Fibroblast of skin of right biceps (primary cell): Measurements from ENCODE around the gene MCC.
"Not testable (repeated sequence)": the region's sequence is repeated elsewhere in the genome, so short reads cannot be mapped to it uniquely, and the experiment has no call there.

Experiments
- DNase-seq: peaks from one replicate; pipeline ENCODE4 v3.0.0-alpha.2; 2013

MCC gene

DNA sequence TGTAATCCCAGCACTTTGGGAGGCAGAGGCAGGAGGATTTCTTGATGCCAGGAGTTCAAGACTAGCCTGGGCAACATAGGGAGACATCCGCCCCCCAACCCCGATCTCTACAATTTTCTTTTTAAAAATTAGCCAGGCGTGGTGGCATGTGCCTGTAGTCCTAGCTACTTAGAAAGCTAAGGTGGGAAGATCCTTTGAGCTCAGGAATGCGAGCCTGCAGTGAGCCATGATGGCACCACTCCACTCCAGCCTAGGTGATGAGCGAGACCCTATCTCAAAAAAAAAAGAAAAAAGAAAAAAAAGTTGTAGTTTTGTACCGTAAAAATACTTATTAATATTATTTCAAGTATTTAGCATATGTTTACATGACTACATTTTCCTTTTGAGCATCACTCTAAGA, 82.7 kb downstream of the MCC start:
- no peak for DNase-seq

DNA sequence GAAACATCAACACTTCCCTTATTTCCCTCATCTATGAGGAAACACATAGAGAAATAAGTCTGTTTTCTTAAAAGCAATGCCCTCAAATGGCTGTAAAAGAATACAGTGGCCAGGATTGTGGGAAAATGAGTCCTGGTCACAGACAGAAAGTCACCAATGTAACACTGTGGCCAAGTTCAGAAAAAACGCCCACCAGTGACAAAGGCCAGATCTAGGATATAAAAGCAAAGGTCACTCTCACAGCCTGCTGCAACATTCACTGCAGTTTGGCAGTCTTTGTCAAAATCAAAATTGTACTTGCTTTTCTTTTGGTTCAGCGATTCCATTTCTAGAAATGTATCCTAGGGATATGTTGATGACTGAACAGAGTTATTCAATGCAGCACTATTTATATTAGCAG, 84.0 kb downstream of the MCC start:
- DNase-seq, result no peak

DNA sequence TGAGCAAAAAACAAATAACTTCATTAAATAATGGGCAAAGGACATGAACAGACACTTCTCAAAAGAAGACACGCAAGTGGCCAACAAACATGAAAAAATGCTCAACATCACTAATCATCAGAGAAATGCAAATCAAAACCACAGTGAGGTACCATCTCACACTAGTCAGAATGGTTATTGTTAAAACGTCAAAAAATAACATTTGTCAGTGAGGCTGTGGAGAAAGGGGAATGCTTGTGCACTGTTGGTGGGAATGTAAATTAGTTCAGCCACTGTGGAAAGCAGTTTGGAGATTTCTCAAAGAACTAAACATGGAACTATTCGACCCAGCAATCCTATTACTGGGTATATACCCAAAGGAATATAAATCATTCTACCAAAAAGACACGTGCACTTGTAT, 90.3 kb downstream of the MCC start:
- not testable (repeated sequence) for DNase-seq

DNA sequence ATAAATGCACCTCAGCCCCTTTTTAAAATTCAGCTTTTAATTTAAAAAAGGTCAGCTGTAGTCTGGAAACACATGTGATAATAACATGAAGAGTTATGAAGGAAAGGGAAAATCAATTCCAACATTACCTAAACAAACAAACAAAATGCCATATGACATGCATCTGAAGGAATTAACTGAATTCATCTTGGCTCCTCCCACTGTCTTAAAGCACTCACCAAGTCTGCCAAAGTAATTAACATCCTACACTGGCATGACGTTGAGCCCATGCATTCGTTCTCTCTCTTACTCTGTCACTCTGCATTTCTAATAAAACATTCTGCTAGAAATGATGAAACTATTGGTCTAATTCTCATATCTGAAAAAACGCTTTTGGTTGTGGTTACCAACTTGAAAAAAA, 91.2 kb downstream of the MCC start:
- no peak for DNase-seq

DNA sequence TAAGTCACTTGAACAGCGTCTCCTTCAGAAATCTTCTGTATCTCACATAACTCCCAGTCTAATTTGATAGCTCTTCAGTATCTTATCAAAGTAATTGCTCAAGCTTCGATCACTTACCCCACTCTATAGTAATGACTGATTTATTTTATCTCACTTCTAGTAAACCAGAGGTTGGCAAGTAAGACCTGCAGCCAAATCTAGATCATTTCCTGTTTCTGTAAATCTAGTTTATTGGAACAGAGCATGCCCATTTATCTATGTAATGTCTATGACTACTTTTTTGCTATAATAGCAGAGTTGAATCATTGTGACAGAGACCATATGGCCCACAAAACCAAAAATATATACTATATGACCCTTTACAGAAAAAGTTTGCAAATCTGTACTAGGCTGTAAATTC, 93.6 kb downstream of the MCC start:
- no peak for DNase-seq

DNA sequence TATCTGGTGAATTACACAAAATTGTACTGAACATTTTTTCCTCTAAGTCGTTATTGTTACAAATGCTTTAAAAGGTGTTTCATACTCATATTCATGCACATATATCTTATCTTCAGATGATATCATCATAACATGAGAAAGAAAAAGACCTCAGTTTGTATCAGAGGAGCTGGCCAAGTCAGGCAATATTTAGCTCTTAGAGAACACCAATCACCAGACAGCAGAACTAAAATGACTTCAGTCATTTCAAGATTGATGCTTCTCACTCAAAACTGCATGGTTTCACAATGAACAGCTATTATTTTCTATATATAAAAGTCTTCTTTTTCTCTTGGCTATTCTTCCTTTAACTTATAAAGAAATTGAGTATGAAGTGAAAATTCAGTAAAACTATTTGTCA, 98.0 kb downstream of the MCC start:
- no peak for DNase-seq

DNA sequence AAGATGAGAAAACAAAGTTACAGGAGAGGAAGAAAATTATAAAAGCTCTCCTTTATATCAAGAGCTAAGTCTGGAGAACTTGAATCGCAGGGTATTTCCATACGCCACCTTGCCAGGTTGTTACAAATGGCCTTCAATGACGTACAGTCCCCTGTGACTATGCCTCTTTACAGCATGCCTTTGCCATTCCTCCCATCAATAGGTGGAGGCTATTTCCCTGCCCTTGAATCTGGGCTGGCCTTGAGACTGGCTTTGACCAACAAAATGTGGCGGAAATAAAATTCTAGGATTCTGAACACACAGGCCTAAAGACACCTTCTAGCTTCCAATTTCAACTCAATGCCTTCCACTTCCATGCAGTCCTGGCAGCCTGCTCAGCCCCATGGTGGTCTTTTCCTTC, 99.1 kb downstream of the MCC start:
- DNase-seq, result no peak

DNA sequence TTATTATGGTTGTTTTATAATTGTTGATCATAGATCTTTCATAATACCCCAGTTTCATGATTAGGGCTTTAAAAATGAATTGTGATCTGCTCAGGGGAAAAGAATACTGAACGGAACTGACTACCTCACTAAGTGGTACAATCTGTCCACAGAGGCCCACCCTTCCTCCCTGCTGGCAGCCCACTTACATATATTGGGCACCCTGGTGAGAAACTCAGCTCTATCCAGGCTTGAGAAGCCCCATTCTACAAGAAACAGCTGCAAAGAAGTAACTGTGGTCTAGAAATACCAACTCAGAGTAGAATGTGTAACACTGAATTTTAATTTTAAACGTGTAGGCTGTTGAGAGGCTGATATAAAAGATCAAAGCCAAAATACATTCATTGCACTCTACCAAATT, 100.4 kb downstream of the MCC start:
- no peak for DNase-seq

DNA sequence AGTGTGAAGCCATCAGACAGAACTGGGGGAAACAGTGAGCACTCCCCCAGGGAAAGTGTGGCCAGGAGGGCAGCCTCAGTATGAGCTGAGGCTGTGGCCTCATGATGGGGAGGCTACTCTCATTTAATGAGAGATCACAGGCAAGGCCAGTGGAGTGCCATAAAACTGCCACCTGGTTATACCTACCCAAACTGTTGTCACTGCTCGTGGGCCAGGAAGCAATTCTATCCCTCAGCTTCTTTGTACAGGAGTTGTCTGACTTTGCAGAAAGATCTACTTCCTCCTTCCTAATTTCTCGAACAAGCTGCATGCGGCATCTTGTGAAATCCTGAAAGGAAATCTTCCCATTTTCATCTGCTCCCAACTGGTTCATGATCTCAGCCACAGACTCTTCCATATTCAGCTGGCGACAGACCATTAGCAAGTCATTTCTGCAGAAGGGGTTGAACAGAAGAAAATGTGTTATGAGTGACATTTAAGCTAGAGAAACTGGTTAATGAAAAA, 103.4 kb downstream of the MCC start:
- DNase-seq, result no peak

DNA sequence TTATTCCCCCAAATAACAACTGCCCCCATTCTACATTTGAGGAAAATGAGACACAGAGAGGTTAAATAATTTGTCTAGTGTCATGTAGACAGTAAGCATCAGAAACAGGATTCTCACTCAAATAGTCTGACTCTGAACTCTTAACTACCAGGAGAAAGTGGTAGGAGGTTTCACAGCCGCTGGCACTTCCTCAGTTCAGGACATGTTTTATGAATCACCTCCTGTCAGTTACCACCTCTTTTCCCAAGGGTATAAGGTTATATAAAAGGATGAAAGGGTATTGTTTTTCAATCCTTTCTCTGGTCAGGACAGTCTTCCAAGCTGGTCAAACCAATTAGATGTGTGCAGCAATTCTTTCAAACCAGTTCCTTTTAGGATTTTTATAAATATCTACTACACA, 105.5 kb downstream of the MCC start:
- peak; percentile 7 for DNase-seq

DNA sequence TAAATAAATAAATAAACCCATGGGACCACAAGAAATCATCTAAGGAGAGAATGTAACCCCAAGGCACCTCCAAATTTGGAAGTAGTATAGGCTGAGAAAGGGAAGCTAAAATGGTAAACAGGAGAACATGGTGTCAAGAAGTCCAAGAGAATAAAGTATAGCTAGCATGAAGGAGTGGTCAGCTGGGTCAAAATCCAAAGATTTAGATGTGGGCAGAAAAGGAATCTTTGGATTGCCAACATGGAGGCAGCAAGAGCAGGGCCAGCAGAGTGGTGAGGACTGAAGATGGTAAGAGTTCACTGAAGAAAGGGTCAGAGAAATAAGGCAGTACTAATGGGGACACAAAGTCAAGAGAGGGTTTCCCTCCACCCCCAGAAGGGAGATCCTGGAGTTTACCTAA, 106.5 kb downstream of the MCC start:
- peak; percentile 4 for DNase-seq

DNA sequence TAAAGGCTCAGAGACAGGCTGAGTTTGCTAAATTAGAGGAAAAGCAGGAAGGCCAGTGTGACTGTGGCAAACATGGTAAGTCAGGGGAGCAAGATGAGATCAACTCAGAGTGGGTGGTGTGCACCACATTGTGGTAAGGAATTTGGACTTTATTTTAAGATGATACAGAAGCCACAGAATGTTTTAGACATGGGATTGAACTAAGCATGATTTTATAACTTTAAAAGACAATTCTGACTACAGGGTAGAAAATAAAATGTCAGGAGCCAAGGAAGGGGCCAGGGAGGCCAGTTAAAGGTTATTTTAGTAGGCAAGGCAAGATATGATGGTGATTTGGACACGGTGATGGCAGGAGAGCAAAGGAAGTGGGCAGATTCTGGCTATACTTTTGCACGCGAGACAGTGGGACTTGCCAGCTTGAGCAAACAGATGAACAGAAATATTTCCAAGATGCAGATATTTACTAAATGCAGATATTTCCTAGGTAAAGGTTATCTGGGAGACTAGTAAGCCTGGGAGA, 107.4 kb downstream of the MCC start:
- DNase-seq, result no peak

DNA sequence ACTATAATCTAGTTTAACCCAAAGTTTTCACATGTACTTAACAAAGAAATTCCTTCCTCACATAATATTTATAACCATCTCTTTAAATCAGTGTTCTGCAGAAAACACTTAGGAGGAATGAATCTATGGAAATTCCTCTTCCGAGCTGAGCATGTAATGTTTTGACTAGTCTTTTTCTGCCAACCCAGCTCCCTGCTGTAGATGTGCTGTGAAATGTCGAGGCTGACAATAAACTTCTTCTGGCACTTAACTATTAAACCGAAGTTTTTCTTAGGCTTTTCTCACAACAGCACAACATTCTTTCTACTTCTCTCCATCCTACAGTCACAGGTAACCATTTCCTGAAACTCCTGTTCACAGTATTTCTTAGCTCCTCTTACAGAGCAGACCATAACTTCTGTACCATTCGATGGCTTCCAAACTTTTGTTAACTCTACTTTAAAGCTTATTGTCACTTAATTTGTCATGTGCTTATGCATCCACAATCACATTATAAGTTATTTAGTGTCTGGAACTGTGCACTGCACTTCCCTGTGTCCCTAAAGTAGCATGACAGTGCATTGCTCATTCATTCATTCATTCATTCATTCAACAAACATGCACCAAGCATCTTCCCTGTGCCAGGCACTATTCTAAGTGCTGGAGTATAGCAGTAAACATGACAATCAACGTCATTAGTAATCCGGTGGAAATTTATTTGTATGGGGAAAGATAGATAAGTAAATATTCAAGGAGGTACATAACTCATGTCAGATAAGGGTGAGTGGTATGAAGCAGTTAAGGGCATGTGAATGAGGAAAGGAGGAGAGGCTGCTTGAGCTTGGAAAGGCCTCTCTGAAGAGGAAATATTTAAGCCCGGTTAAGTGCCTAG, 108.1 kb downstream of the MCC start:
- no peak for DNase-seq

DNA sequence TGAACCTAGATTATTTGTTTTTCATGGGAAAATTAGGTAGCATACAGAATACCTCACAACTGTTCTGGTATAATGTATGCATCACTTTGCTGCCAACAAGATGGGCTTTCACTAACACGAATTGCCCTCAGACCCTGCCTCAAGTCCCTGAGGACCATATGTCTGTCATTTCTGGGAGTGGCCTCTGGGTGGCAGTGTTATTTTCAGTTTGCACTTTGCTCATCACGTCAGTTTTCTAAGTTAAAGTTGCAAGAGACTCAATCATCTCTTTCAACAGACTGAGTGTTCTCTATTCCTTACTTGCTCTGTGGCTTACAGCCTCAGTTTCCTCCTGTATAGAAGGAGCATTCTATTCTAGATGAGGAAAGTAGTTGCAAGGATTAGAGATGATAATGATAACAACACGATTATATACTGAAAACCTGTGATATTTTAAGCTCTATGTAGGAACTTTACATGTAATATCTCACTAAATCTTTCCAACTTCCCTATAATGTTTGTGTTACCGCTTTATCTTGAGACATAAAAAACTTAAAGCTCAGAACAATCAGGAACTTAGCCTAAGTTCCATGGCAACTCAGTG, 109.2 kb downstream of the MCC start:
- DNase-seq, result peak; percentile 45

DNA sequence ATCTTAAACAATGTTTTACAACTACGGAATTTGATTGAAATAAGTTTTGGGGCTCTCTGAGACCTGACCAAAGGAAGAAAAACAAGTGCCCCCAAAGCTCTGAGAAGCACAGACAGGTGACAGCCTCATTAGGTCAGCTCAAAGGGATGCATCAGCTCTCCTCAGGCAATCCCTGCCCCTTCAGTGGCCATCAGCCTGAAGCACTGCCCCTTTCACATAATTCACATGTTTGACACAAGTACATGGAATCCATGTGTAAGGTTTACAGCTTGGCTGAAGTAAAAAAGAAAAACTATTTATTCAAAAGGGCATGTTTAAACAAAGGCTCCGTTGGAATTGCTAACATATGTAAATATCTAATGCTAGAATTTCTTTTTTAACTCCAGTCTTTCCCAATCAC, 109.7 kb downstream of the MCC start:
- DNase-seq, result no peak

DNA sequence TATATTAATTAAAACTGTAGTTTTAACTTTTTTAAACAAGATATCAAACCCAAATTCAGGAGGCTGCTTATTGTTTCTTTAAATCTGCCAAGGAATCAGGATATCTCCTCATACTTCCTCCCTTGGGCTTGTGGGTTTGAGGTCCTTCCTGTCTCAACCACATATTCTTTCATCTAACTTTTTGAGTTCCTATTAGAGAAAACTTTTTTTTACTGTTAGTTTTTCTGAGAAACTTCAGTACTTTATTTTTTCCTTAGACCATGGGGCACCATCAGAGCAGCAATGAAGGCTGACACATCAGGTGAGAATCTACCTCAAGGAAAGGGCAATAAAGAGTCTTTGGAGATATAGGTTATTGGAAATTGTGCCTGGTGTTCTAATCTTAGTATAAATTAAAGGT, 110.2 kb downstream of the MCC start:
- no peak for DNase-seq

DNA sequence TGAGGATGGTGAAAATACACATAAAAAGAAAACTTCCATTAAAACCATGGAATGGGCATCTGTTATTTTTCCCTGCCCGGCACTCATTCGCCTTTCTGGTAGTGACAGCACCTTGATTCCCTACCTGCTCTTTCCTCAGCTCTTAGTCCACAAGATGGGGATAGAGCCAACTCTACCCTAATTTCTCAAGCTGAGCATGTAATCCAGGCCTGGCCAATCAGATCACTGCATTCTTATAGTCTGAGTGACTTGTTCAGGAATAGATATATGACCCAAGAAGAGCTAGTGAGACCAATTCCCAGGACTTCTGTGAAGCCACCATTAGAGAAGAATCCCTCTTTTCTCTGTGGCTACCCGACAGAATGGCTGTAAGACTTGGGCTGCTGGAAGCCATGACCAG, 111.6 kb downstream of the MCC start:
- DNase-seq, result peak; percentile 5

DNA sequence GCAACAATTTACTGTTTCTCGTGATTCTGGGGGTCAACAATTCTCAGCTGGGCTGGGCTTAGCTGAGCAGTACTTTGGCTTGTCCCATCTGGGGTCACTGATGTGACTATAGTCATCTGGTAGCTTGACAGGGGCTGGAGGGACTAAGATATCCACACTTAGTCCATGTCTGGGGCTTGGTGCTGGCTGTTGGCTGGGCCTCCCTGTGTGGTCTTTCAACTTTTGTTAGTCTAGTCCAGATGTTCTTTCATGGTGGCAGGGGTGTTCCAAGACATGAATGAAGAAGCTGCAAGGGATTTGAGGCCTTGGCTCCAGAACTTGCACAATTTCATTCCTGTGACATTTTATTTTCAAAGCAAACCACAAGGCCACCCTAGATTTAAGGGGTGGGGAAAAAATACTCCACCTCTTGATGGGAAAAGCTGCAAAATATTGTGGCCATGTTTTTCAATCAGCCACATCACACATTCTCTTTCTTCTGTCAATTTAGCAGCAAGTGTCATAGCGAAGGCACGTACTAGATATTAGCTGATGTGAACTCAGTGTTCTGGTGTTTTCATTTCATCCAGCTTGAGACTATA, 112.7 kb downstream of the MCC start:
- DNase-seq, result peak; percentile 8

DNA sequence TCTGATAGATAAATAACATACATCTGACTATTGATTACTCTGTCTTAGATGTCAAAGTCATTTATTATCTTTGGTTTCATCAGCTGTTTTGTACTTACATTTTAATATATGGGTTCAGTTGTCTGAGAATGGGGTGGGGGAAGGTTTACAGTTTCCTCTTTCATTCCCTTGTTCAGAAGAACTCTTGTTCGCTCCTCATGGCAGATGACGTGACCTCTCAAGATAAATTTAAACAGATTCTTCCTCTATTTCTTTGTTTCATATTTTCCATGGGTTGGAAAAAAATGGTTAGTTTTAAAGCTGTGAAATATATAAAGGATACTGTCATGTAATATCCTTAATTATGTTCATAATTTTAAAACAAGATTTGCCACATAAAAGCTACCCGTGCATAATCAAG, 114.8 kb downstream of the MCC start:
- no peak for DNase-seq

DNA sequence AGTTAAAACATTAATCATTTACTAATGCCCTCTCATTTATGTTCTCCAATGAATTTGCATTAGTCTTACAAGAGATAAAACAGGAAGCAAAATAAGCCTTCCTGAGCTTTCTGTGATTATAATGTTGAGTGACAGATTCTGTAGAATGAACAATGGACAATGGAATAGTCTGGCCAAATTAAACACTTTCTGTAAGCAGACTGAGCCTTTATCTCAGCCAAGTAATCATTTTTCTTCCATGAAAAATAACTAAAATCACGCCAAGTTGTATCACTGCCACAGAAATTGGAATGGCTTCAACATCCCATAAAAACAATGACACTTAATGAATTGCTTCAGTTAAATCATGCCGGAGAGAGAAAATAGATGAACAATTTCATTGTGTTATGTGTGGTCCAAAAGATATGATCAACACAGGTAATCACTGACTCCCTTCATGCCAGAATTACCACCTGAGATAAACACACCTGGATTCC, 116.5 kb downstream of the MCC start:
- DNase-seq, result no peak

DNA sequence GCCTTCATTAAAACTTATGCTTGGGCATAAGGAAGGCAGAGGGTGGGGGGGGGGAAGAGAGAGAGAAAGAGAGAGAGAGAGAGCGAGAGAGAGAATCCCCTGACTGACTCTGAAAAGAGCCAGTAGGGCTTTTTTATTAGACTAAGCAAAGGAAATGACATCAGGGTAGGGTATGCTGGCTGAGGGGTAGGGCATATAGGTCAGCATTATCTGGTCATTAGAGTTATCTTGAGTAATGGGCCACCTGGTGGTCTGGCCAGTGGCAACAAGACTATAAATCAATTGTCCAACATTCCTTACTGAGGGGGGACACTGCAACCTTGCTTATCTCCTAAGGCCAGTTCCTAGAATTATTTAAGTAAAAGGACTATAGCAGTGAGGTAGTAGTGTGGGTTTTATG, 120.7 kb downstream of the MCC start:
- no peak for DNase-seq

DNA sequence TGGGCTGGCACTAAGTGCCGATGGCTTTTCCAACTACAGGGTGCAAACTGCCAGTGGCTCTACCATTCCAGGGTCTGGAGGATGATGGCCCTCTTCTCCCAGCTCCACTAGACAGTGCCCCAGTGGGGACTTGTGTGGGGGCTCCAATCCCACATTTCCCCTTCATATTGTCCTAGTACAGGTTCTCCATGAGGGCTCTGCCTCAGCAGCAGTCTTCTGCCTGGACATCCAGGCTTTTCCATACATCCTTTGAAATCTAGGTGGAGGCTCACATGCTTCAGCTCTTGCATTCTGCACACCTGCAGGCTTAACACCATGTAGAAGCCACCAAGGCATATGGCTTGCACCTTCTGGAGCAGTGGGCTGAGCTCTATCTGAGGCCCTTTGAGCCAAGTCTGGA, 123.8 kb downstream of the MCC start:
- no peak for DNase-seq

DNA sequence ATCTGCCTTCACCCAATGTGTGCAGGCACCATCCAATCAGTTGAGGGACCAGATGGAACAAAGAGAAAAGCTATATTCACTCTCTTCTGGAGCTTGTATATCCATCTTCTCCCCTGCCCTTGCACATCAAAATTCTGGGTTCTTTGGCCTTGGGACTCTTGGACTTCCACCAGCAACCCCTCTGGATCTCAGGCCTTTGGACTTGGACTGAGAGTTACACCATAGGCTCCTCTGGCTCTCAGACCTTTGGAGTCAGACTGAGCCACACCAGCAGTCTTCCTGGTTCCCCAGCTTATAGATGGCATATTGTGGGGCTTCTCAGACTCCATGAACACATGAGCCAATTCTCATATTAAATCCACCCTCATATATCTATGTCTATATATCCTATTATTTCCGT, 126.6 kb downstream of the MCC start:
- no peak for DNase-seq

DNA sequence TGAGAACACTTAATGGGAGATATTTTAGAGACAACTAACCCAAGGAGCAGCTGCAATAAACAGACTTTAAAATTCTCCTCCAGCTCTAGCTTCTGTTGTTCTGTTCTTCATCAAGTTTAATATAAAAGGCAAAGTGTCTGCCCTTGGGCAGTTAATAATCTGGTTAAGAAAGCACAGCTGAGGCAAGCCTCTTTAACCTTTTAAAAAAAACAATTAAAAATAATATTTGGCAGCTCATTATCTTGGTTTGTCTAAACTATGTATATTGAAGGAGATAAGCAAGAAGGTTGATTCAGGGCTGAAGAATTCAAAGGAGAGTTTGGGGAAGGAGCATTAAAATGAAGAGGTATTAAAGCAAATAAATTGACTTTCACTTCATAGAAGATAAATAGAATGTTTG, 128.8 kb downstream of the MCC start:
- no peak for DNase-seq
